ENCODE data around the gene MIR17HG. TPM values are rescaled to one million over a fixed set of nuclear protein-coding genes. Genes with fewer than 3 reads are reported as not detected.
A peak's percentile ranks its signal among the peaks of the same experiment; 100 is the strongest.

The MIR17HG gene
- total RNA-seq, 1 donor from 2014 or later: 40.6 TPM

- no peak for DNase-seq (ENCODE audit: low read depth, low spot score)
- Mint-ChIP-seq H3K9me3 (no peaks in the 10 kb centered on the region), H3K27me3 (ENCODE audit: low read depth) (peaks cover 3% of the 10 kb centered on the region), H3K4me3 (peak overlapping the region; percentile 3), H3K27ac (ENCODE audit: unreplicated experiment) (peak overlapping the region; percentile 9), H3K4me1 (peaks cover 51% of the 10 kb centered on the region), H3K36me3 (ENCODE audit: low read depth) (peaks cover 26% of the 10 kb centered on the region)
- TF ChIP-seq CTCF (conservative IDR thresholded peaks at IDR 0.05): no peak
Observed at GRCh38 chr13:91360246-91360751, 12.8 kb downstream of the MIR17HG start.

- Mint-ChIP-seq H3K9me3 (no peaks in the 10 kb centered on the region), H3K36me3 (ENCODE audit: low read depth) (peaks cover 16% of the 10 kb centered on the region), H3K27ac (ENCODE audit: unreplicated experiment) (no peak overlapping the region), H3K27me3 (ENCODE audit: low read depth) (peaks cover 3% of the 10 kb centered on the region), H3K4me3 (no peak overlapping the region), H3K4me1 (peaks cover 36% of the 10 kb centered on the region)
- DNase-seq (ENCODE audit: low read depth, low spot score): no peak
- no peak for TF ChIP-seq CTCF (conservative IDR thresholded peaks at IDR 0.05)
Observed at GRCh38 chr13:91361755-91362271, 14.3 kb downstream of the MIR17HG start.

GRCh38 chr13:91362908-91363307 is 15.4 kb downstream of the MIR17HG start:
- no peak for TF ChIP-seq CTCF (conservative IDR thresholded peaks at IDR 0.05)
- Mint-ChIP-seq H3K9me3 (no peaks in the 10 kb centered on the region), H3K27ac (ENCODE audit: unreplicated experiment) (no peak overlapping the region), H3K4me3 (peak overlapping the region; percentile 27), H3K27me3 (ENCODE audit: low read depth) (peaks cover 3% of the 10 kb centered on the region), H3K36me3 (ENCODE audit: low read depth) (peaks cover 9% of the 10 kb centered on the region), H3K4me1 (peaks cover 26% of the 10 kb centered on the region)
- DNase-seq (ENCODE audit: low read depth, low spot score): no peak

- no peaks in the 10 kb centered on the region for H3K9me3 Mint-ChIP-seq
- H3K4me1 Mint-ChIP-seq: no peaks in the 10 kb centered on the region
- H3K27me3 Mint-ChIP-seq (ENCODE audit: low read depth): no peaks in the 10 kb centered on the region
- no peaks in the 10 kb centered on the region for H3K36me3 Mint-ChIP-seq (ENCODE audit: low read depth)
- no peak for TF ChIP-seq CTCF (conservative IDR thresholded peaks at IDR 0.05)
- no peak for DNase-seq (ENCODE audit: low read depth, low spot score)
- H3K4me3 Mint-ChIP-seq: no peak overlapping the region
- no peak overlapping the region for H3K27ac Mint-ChIP-seq (ENCODE audit: unreplicated experiment)
Observed at GRCh38 chr13:91368101-91368500, 20.6 kb downstream of the MIR17HG start.

GRCh38 chr13:91368676-91369440 is 21.4 kb downstream of the MIR17HG start:
- Mint-ChIP-seq H3K36me3 (ENCODE audit: low read depth) (no peaks in the 10 kb centered on the region), H3K27ac (ENCODE audit: unreplicated experiment) (no peak overlapping the region), H3K9me3 (no peaks in the 10 kb centered on the region), H3K27me3 (ENCODE audit: low read depth) (no peaks in the 10 kb centered on the region), H3K4me3 (peak overlapping the region; percentile 13), H3K4me1 (no peaks in the 10 kb centered on the region)
- TF ChIP-seq CTCF (conservative IDR thresholded peaks at IDR 0.05): no peak
- no peak for DNase-seq (ENCODE audit: low read depth, low spot score)
